H1 (cell line): ENCODE data around the gene ZBTB25. TPM values are rescaled to one million over a fixed set of nuclear protein-coding genes. Genes with fewer than 3 reads are reported as not detected.

ENCODE experiments used
- CTCF ChIA-PET: fragments of 300-600 bp; sonication (Branson Sonifier 250); formaldehyde crosslinking; loops from one replicate; lab custom pipeline; 2021; ENCODE audit not compliant: partially characterized antibody; lab: Charles Lee
- POLR2A ChIA-PET: fragments of 300-600 bp; sonication (Branson Sonifier 250); formaldehyde crosslinking; loops from one replicate; lab custom pipeline; 2021; ENCODE audit warnings: inconsistent platforms; ENCODE audit not compliant: partially characterized antibody; lab: Charles Lee
- DNase-seq, 2 experiments: peaks; one replicate each; pipeline versions ENCODE4 v3.0.0 to v3.0.0-alpha.2; 2010 to 2022; ENCODE audit warnings: low spot score in 2 of 2, low read depth in 1 of 2, mixed read lengths in 1 of 2
- FAIRE-seq: peaks from 2 replicates; lab custom pipeline; 2011; peaks lifted over from hg19 to GRCh38; lab: Jason Lieb, UNC
- H2AFZ ChIP-seq: 2 replicates; pipeline ENCODE4 v1.8.1; 2012; ENCODE audit warnings: low read length, inconsistent platforms
- H2AK5ac ChIP-seq: 2 replicates; pipeline ENCODE4 v1.6.1; 2013; ENCODE audit warnings: low read depth, low read length
- H2BK120ac ChIP-seq: replicated peaks from 2 replicates; pipeline ENCODE3; 2013; ENCODE audit warnings: low read depth, low read length, inconsistent platforms
- H2BK12ac ChIP-seq: 2 replicates; pipeline ENCODE4 v1.6.1; 2013; ENCODE audit warnings: low read depth, low read length
- H2BK15ac ChIP-seq: 2 replicates; pipeline ENCODE4 v1.6.1; 2013; ENCODE audit warnings: low read length
- H2BK20ac ChIP-seq: 2 replicates; pipeline ENCODE4 v1.6.1; 2013; ENCODE audit warnings: low read length
- H2BK5ac ChIP-seq: 2 replicates; pipeline ENCODE4 v1.6.1; 2013; ENCODE audit warnings: low read depth, low read length
- H3K14ac ChIP-seq: 2 replicates; pipeline ENCODE4 v1.6.1; 2013; ENCODE audit warnings: inconsistent platforms; ENCODE audit not compliant: insufficient read length
- H3K18ac ChIP-seq: 2 replicates; pipeline ENCODE4 v1.6.1; 2013; ENCODE audit warnings: low read length; ENCODE audit errors: extremely low read depth
- H3K23ac ChIP-seq: 2 replicates; pipeline ENCODE4 v1.6.1; 2013; ENCODE audit warnings: inconsistent platforms; ENCODE audit not compliant: insufficient read length
- H3K23me2 ChIP-seq: 2 replicates; pipeline ENCODE4 v1.6.1; 2013; ENCODE audit warnings: low read depth, low read length
- H3K27ac ChIP-seq: 2 replicates; pipeline ENCODE4 v1.6.1; 2011; ENCODE audit warnings: low read depth, low read length, inconsistent platforms
- H3K27me3 ChIP-seq, 4 experiments: replicated peaks in 1 of 4; 1 replicate in 1 of 4; 2 replicates in 3 of 4; pipeline versions ENCODE4 v1.6.1 to v1.8.1; 2011 to 2013; ENCODE audit warnings: low read length in 3 of 4, mild to moderate bottlenecking in 3 of 4, inconsistent platforms in 2 of 4, mixed read lengths in 2 of 4, moderate library complexity in 1 of 4; ENCODE audit not compliant: control insufficient read depth in 3 of 4, insufficient read depth in 3 of 4; ENCODE audit errors: extremely low read depth in 1 of 4
- H3K36me3 ChIP-seq, 4 experiments: 2 replicates each; pipeline versions ENCODE4 v1.6.1 to v1.8.1; 2011 to 2013; ENCODE audit warnings: mild to moderate bottlenecking in 4 of 4, low read length in 3 of 4, moderate library complexity in 2 of 4, control low read depth in 1 of 4, inconsistent platforms in 1 of 4; ENCODE audit not compliant: insufficient read depth in 4 of 4, control insufficient read depth in 2 of 4
- H3K4ac ChIP-seq: replicated peaks from 2 replicates; pipeline ENCODE3; 2013; ENCODE audit warnings: low read length, low read depth, mixed read lengths, inconsistent platforms; ENCODE audit not compliant: insufficient read length
- H3K4me1 ChIP-seq, 4 experiments: replicated peaks in 1 of 4; 1 replicate in 1 of 4; 2 replicates in 3 of 4; pipeline versions ENCODE4 v1.6.1 to v1.8.1; 2011 to 2013; ENCODE audit warnings: low read length in 3 of 4, inconsistent platforms in 2 of 4, mixed read lengths in 1 of 4; ENCODE audit not compliant: insufficient read depth in 4 of 4, control insufficient read depth in 3 of 4
- H3K4me2 ChIP-seq, 2 experiments: 2 replicates each; pipeline versions ENCODE4 v1.6.1 to v1.8.1; 2011 to 2013; ENCODE audit warnings: low read depth in 2 of 2, low read length in 2 of 2, control low read depth in 1 of 2, inconsistent platforms in 1 of 2, mild to moderate bottlenecking in 1 of 2; ENCODE audit not compliant: insufficient read depth in 1 of 2
- H3K4me3 ChIP-seq, 4 experiments: fragments of 200-600, 300-600 bp in 1 of 4; sonication (generic), shearing (Covaris generic), sonication (Bioruptor Twin) in 1 of 4; 2 replicates each; pipeline versions ENCODE4 v1.5.1 to v1.8.1; 2011 to 2016; ENCODE audit warnings: low read length in 4 of 4, low read depth in 3 of 4, control low read depth in 2 of 4, inconsistent platforms in 2 of 4, mild to moderate bottlenecking in 2 of 4, mixed read lengths in 1 of 4, moderate library complexity in 1 of 4; ENCODE audit not compliant: insufficient read depth in 2 of 4; ENCODE audit errors: extremely low read depth in 1 of 4
- H3K56ac ChIP-seq: replicated peaks from 2 replicates; pipeline ENCODE3; 2013; ENCODE audit warnings: low read depth, mild to moderate bottlenecking, mixed read lengths, low read length, inconsistent platforms; ENCODE audit not compliant: insufficient read length
- H3K79me1 ChIP-seq: 2 replicates; pipeline ENCODE4 v1.6.1; 2013; ENCODE audit warnings: low read depth, low read length, control low read depth
- H3K79me2 ChIP-seq, 2 experiments: 2 replicates each; pipeline versions ENCODE4 v1.6.1 to v1.8.1; 2012 to 2013; ENCODE audit warnings: low read length in 2 of 2, mild to moderate bottlenecking in 2 of 2, inconsistent platforms in 1 of 2; ENCODE audit not compliant: insufficient read depth in 2 of 2, control insufficient read depth in 1 of 2
- H3K9ac ChIP-seq, 4 experiments: replicated peaks in 1 of 4; 1 replicate in 1 of 4; 2 replicates in 3 of 4; pipeline versions ENCODE4 v1.6.1 to v1.8.1; 2011 to 2013; ENCODE audit warnings: low read depth in 3 of 4, low read length in 3 of 4, control low read depth in 2 of 4, mild to moderate bottlenecking in 2 of 4, moderate library complexity in 2 of 4, inconsistent platforms in 1 of 4; ENCODE audit errors: extremely low read depth in 1 of 4
- H3K9me3 ChIP-seq, 2 experiments: 2 replicates each; pipeline versions ENCODE4 v1.6.1 to v1.8.1; 2012 to 2013; ENCODE audit warnings: mild to moderate bottlenecking in 2 of 2, moderate library complexity in 2 of 2, control low read depth in 1 of 2, inconsistent platforms in 1 of 2, low read depth in 1 of 2, low read length in 1 of 2, mixed read lengths in 1 of 2; ENCODE audit not compliant: insufficient read depth in 2 of 2
- H4K20me1 ChIP-seq, 2 experiments: replicated peaks in 1 of 2; 2 replicates each; pipeline versions ENCODE3 to v1.8.1; 2011 to 2013; ENCODE audit warnings: inconsistent platforms in 2 of 2, low read length in 2 of 2, mild to moderate bottlenecking in 1 of 2; ENCODE audit not compliant: insufficient read depth in 2 of 2, control insufficient read depth in 1 of 2
- H4K5ac ChIP-seq: 2 replicates; pipeline ENCODE4 v1.6.1; 2013; ENCODE audit warnings: low read length, low read depth, mixed read lengths, inconsistent platforms; ENCODE audit not compliant: insufficient read length
- H4K8ac ChIP-seq: 2 replicates; pipeline ENCODE4 v1.8.0; 2013; ENCODE audit warnings: mild to moderate bottlenecking, moderate library complexity, low read length, inconsistent platforms; ENCODE audit not compliant: insufficient read depth; ENCODE audit errors: extremely low read depth
- H4K91ac ChIP-seq: replicated peaks from 2 replicates; pipeline ENCODE3; 2013; ENCODE audit warnings: low read length, mixed read lengths, inconsistent platforms; ENCODE audit not compliant: insufficient read length
- FOSL1 ChIP-seq: IDR thresholded peaks from 2 replicates; pipeline ENCODE4 v1.6.1; 2011; ENCODE audit warnings: mild to moderate bottlenecking, low read depth, low read length, moderate library complexity; ENCODE audit not compliant: insufficient read depth
- HDAC6 ChIP-seq: IDR thresholded peaks from one replicate; pipeline ENCODE4 v1.7.1; 2012; ENCODE audit warnings: low read depth, mild to moderate bottlenecking, inconsistent platforms, low read length, moderate library complexity
- polyA plus RNA-seq, 7 experiments: library from polyadenylated mRNA; depleted of rRNA in 3 of 7; stranded (reverse) in 5 of 7; unstranded in 2 of 7; fragments of >200 nt in 5 of 7; fragments of 200-250 nt in 2 of 7; gene quantifications; 1 replicate in 5 of 7; 2 replicates in 1 of 7; 4 replicates in 1 of 7; pipeline versions ENCODE4 v1.2.1 to v1.2.3, GENCODE V29; 2011 to 2013; ENCODE audit warnings: missing spikeins in 2 of 7, mixed read lengths in 2 of 7
- total RNA-seq: library from RNA; stranded (reverse); fragmentation: NEBNext Ultra II Directional; extraction: Animal tissue kit (Norgen Biotek cat#: 25700); gene quantifications from 2 replicates; pipeline ENCODE4 v1.2.1, GENCODE V29; 2021
- TF ChIP-seq, protein P1 (sequence below), 3 experiments: IDR thresholded peaks; 1 replicate in 2 of 3; 2 replicates in 1 of 3; pipeline versions ENCODE4 v1.5.1 to v1.6.1; 2011; ENCODE audit warnings: low read length in 3 of 3, mild to moderate bottlenecking in 3 of 3, inconsistent platforms in 2 of 3, low read depth in 1 of 3, moderate library complexity in 1 of 3; ENCODE audit not compliant: insufficient read depth in 1 of 3; ENCODE audit errors: control extremely low read depth in 1 of 3

ZBTB25 gene
- total and polyA plus RNA-seq, 2 of the 8 experiments (the other 6 are each of a cell fraction or from before 2014, with no cell fraction given) = 5.4 to 11.4 TPM

DNA sequence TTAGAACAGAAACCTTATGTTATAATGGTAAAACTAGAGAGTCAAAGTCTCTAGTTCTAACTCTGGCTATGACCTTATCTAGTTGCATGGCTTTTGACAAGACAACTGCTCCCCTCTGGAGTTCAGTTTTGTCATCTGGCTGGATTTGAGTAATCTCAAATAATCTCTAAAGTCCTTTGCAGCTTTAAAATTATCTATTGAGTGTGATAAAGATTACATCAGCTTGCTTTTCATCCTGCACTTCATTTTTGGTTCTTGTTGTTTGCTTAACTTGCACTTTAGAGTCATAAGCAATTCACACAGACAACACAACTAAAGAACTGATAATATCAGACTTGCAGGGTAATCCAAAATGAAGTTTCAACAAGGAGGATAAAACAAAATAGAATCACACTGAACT lies 36.1 kb downstream of the ZBTB25 start:
- peaks cover 13% of the 10 kb centered on the region for H3K23me2 ChIP-seq
- H3K23ac ChIP-seq = no peak overlapping the region
- H3K14ac ChIP-seq = no peak overlapping the region
- ChIA-PET CTCF (interaction anchor here (1.1 kb wide), 1 partner anchor 124 kb away, joined by 3 read pairs; no protein-coding TSS in a partner anchor), POLR2A (interaction anchor here (1.0 kb wide), 1 partner anchor 12 kb away, joined by 3 read pairs; no protein-coding TSS in a partner anchor)
- H3K9ac ChIP-seq = no peak overlapping the region
- H2BK120ac ChIP-seq = no peak overlapping the region
- H2BK15ac ChIP-seq = no peak overlapping the region
- H3K27ac ChIP-seq = no peak overlapping the region
- FAIRE-seq = no peak
- H3K36me3 ChIP-seq = no peaks in the 10 kb centered on the region; a peak in 1 of 8 replicates
- H3K79me2 ChIP-seq = no peaks in the 10 kb centered on the region
- H3K79me1 ChIP-seq = no peaks in the 10 kb centered on the region
- no peak overlapping the region for H2AFZ ChIP-seq
- peaks cover 0 to 4% of the 10 kb centered on the region in 2 experiments for H4K20me1 ChIP-seq
- H3K9me3 ChIP-seq = no peaks in the 10 kb centered on the region
- H3K27me3 ChIP-seq = no peaks in the 10 kb centered on the region
- H4K5ac ChIP-seq = no peak overlapping the region
- H3K4me1 ChIP-seq = peaks cover 0 to 6% (median 4%) of the 10 kb centered on the region in 4 experiments; a peak in 4 of 7 replicates
- H2AK5ac ChIP-seq = no peak overlapping the region
- TF ChIP-seq HDAC6 (no peak), FOSL1 (no peak)
- TF ChIP-seq, protein P1, sequence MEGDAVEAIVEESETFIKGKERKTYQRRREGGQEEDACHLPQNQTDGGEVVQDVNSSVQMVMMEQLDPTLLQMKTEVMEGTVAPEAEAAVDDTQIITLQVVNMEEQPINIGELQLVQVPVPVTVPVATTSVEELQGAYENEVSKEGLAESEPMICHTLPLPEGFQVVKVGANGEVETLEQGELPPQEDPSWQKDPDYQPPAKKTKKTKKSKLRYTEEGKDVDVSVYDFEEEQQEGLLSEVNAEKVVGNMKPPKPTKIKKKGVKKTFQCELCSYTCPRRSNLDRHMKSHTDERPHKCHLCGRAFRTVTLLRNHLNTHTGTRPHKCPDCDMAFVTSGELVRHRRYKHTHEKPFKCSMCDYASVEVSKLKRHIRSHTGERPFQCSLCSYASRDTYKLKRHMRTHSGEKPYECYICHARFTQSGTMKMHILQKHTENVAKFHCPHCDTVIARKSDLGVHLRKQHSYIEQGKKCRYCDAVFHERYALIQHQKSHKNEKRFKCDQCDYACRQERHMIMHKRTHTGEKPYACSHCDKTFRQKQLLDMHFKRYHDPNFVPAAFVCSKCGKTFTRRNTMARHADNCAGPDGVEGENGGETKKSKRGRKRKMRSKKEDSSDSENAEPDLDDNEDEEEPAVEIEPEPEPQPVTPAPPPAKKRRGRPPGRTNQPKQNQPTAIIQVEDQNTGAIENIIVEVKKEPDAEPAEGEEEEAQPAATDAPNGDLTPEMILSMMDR (IDR thresholded peaks at IDR 0.05; ENCODE audit: control extremely low read depth in 1 of 3, insufficient read depth in 1 of 3, low read depth in 1 of 3, low read length in 3 of 3) = no peak
- no peak overlapping the region for H3K4ac ChIP-seq
- no peak overlapping the region for H3K4me3 ChIP-seq
- no peak overlapping the region for H3K4me2 ChIP-seq
- H2BK20ac ChIP-seq = no peak overlapping the region
- no peak overlapping the region for H3K56ac ChIP-seq
- no peak overlapping the region for H2BK12ac ChIP-seq
- H3K18ac ChIP-seq = no peak overlapping the region
- no peak for DNase-seq
- no peak overlapping the region for H2BK5ac ChIP-seq
- H4K8ac ChIP-seq = no peak overlapping the region
- no peak overlapping the region for H4K91ac ChIP-seq
